NCI-H128 (cell line): ENCODE data around the gene SPDYE9.
"Not testable (repeated sequence)": the region's sequence is repeated elsewhere in the genome, so short reads cannot be mapped to it uniquely, and the experiment has no call there.

Source experiments
- DNase-seq: peaks from one replicate; lab custom pipeline; 2025; ENCODE audit not compliant: unreplicated experiment; lab: John Stamatoyannopoulos, UW

SPDYE9 gene, protein sequence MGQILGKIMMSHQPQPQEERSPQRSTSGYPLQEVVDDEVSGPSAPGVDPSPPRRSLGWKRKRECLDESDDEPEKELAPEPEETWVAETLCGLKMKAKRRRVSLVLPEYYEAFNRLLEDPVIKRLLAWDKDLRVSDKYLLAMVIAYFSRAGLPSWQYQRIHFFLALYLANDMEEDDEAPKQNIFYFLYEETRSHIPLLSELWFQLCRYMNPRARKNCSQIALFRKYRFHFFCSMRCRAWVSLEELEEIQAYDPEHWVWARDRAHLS

DNA sequence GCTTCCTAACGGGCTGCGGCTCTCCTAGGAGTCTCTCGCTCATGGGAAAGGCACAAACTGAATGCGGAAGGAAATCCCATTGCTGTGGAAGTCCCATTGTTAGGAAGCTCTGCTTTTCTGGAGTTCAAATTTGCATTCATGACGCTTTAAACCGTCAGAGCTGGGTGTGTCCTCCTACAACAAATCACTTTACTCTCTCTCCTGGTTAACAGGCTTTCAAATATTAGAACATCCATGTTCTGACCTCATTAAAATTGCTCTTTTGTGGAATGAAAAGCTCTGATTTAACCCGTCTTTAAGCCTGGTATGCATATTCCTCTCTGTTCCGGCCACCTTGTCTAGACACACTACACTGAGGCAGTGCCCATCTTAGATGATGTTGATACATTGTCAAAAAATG is at the start of gene SPDYE9:
Gene SPDYE9, minus strand, starts transcription at position 101 of the 400 bp plus-strand sequence. CDS start 1,800 bp downstream, outside the sequence.
- not testable (repeated sequence) for DNase-seq

- DNase-seq: not testable (repeated sequence)
These were observed 49.0 kb upstream of the SPDYE9 start for GRCh38 chr7:73134866-73135265.

DNA sequence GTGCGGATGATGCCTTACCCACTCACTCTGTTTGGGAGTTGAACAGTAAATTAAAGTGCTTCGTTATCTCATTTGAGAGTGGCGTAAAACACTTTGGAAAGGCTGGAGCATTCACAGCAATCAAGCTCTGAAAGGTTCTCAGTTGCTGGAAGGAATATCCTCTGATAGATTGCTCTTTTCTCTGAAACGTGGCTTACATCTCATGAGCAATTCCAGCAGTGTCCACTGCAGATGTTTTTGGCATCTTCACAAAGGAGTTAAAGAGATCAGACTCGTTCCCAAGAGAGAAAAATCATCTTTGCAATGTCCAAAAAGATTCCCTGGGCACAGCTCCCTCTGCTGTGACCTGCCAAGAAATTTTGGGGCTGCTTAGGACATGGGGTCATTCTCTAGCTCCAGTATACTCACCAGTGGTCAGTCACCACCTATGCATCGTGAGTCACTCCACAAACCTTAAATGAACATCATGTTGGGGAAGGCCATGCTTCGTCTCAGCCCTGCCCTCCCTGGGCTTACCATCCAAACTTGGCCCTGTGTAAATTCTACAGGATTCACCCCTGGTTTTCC is 46.9 kb upstream of the SPDYE9 start:
- DNase-seq: not testable (repeated sequence)

GRCh38 chr7:73130612-73131011 is 44.8 kb upstream of the SPDYE9 start:
- DNase-seq: not testable (repeated sequence)

GRCh38 chr7:73124126-73124525 is 38.3 kb upstream of the SPDYE9 start:
- DNase-seq: not testable (repeated sequence)

DNA sequence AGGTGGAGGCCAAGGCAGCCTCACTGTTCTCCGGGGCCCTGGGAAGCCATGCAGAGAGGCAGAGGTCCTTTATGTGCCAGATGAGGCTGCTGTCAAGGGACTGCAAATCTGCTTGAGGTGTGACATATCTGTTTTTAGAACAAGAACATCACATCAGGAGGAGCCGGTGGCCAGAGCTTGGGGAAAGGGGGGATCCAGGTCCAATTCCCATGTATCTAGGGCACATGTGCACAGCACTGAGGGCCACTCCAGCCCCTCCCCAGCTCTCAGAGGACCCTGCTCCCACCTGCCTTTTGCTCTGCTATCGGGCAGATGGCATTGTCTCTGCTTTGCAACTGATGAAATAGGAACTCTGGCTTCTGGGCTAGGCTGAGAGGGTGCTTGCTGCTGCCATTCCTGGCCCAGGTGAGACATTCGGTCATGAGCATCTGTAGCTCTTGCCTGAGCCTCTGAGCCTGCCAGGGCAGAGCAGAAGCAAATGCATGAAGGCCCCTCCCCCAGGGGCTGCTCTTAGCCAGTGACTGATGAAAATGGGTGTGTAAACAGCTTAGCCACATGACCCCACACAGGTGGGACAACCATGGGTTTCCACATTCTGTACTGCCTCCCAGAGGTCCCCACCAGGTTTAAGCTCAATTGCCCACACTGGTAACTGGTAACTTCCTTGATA is 37.1 kb upstream of the SPDYE9 start:
- not testable (repeated sequence) for DNase-seq

DNA sequence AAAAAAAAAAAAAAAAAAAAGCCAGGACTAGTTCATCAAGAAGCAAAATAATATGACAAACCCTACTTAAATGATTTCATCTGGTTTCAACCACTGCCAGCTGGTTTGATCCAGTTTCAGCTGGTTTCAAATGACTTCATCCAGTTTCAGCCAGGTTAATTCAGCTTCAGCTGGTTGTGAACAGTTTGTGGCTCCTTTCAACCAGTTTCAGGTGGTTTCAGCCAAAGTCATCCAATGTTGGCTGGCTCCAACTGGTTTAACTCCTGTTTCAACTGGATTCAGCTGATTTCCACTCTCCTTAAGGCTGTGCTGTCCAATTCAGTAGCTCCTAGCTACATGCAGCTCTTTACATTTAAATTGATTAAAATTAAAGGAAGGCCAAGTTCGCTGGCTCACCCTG is 32.3 kb upstream of the SPDYE9 start:
- DNase-seq: not testable (repeated sequence)

GRCh38 chr7:73057811-73058210 is 28.0 kb downstream of the SPDYE9 start, which contains the start of gene SPDYE11:
Gene SPDYE11 (minus strand): TSS chr7:73057911. CDS start chr7:73056111, 1,800 bp downstream.
- DNase-seq: not testable (repeated sequence)

- DNase-seq: not testable (repeated sequence)
These were observed 56.2 kb downstream of the SPDYE9 start, which contains the start of gene SPDYE8 for GRCh38 chr7:73029666-73030065. Gene SPDYE8 (minus strand): TSS chr7:73029766. CDS start chr7:73027966, 1,800 bp downstream.
